PC-3 (cell line): Measurements from ENCODE around the gene FGD4.

Experiments
- EZH2 ChIP-seq: fragments of 300-600 bp; sonication (generic); IDR thresholded peaks from one replicate; pipeline ENCODE4 v1.6.1; 2017; ENCODE audit warnings: antibody characterized with exemption, mild to moderate bottlenecking, low read length; ENCODE audit not compliant: unreplicated experiment
- EZH2phosphoT487 ChIP-seq: fragments of 300-600 bp; sonication (generic); IDR thresholded peaks from 2 replicates; pipeline ENCODE4 v1.6.1; 2018; ENCODE audit warnings: mild to moderate bottlenecking, antibody characterized with exemption, low read length, borderline replicate concordance
- TF ChIP-seq, protein P1 (sequence below): fragments of 300-600 bp; sonication (generic); conservative IDR thresholded peaks from 2 replicates; pipeline ENCODE4 v1.5.1; 2017; ENCODE audit warnings: antibody characterized with exemption, low read depth, mild to moderate bottlenecking, low read length

DNA sequence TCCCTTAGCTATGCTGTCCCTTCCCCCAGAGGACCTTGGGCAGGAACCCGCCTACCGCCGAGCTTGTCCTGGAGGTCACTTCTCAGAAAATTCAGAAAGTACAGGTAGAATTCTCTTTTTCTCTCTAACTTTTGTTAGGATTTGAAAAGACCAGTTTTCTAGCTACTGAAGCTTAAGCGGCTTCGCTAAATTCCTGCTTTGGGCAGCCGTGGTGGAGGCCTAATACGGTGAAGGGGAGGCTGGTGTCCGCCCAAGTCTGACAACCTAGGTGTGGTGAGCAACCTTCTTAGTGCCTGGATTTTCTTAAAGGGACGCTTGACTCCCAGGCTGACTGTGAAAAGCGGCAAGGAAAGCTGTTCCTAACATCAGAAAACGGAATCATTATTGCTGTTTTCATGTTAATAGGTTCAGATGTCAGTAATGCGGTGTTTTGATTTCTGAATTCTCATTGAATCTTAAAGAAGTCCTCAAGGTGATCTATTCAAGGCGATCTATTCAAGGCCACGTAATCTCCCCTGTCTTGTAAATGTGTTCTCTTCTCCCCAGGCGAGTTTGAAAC, 835 bp downstream of the FGD4 start:
- TF ChIP-seq, protein P1, sequence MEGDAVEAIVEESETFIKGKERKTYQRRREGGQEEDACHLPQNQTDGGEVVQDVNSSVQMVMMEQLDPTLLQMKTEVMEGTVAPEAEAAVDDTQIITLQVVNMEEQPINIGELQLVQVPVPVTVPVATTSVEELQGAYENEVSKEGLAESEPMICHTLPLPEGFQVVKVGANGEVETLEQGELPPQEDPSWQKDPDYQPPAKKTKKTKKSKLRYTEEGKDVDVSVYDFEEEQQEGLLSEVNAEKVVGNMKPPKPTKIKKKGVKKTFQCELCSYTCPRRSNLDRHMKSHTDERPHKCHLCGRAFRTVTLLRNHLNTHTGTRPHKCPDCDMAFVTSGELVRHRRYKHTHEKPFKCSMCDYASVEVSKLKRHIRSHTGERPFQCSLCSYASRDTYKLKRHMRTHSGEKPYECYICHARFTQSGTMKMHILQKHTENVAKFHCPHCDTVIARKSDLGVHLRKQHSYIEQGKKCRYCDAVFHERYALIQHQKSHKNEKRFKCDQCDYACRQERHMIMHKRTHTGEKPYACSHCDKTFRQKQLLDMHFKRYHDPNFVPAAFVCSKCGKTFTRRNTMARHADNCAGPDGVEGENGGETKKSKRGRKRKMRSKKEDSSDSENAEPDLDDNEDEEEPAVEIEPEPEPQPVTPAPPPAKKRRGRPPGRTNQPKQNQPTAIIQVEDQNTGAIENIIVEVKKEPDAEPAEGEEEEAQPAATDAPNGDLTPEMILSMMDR, result no peak
- TF ChIP-seq EZH2 (no peak), EZH2phosphoT487 (no peak)
